HG03521 (cell line): ENCODE results near the gene SRPK3.
"Not testable (repeated sequence)": the region's sequence is repeated elsewhere in the genome, so short reads cannot be mapped to it uniquely, and the experiment has no call there.

Experiments used
- ATAC-seq: cut with Tn5 transposase; IDR thresholded peaks from one replicate; pipeline ENCODE4 v1.9.1; 2021; ENCODE audit warnings: mild to moderate bottlenecking, moderate library complexity; ENCODE audit not compliant: unreplicated experiment

SRPK3 gene

DNA sequence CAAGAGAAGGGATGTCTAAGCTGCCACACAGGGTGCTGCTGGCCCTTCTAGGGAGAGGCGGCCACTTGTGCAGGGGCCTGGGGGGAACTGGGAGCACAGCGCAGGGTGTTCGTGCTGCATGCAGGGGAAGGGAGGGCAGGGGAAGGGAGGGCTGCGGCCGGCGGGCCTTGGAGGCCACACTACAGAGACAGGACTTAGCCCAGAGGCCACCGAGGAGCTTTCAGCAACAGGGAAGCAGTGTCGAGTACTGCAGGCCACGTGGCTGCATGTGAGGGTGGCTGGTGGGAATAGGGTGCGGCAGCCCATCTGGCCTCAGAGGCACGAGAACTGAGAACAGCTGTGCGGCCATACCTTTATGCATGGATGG is 35.8 kb upstream of the SRPK3 start:
- ATAC-seq, result not testable (repeated sequence)

DNA sequence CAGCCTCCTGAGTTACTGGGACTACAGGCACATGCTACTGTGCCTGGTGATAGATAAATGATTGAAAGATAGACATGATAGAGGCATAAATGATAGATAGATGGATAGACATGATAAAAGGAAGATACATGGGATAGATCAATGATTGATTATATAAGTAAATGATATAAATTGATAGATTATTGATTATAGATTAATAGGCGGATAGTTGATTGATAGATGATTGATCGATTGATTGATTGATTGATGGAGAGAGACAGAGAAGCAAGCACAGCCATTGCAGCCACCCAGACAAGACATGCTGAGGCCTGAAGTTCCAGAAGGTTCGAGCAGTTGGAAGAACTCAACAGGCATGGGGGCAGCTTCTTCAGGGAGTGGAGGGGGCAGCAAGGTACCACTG is 34.5 kb upstream of the SRPK3 start:
- ATAC-seq, result no peak

- not testable (repeated sequence) for ATAC-seq
These were observed 33.9 kb upstream of the SRPK3 start for GRCh38 chrX:153746991-153747390.

GRCh38 chrX:153749017-153749416 is 31.8 kb upstream of the SRPK3 start:
- ATAC-seq, result not testable (repeated sequence)

- no peak for ATAC-seq
These were observed 30.6 kb upstream of the SRPK3 start for GRCh38 chrX:153750127-153750774.

DNA sequence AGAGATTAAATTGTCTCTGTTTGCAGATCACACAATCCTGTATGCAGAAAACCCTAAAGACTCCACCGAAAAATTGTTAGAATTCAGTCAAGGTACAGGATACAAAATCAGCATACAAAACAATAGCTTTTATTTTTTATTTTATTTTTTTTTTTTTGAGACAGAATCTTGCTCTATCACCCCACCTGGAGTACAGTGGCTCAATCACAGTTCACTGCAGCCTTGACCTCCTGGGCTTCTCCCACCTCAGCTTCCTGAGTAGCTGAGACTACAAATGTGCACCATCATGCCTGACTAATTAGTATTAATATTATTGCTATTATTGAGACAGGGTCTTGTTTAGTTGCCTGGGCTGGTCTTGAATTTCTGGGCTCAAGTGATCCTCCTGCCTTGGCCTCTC is 25.7 kb upstream of the SRPK3 start:
- ATAC-seq, result no peak

DNA sequence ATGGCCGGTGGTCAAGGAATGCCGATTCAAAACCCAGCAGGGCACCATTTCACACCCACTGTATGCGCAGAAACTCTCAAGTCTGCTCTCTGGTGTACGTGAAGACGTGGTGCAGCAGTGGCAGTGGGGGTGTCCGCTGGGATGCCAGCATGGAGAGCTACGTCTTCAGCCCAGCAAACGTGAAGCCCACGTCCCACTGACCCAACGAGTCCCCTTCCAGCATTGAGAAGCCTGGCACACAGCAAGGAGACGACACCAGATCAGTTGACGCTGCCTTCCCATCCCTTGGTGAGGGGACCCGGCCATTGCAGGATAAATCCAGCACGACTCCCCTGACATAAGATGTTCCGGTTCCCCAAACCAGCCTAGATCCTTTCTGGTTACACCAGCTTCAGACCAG is 19.0 kb upstream of the SRPK3 start:
- ATAC-seq, result no peak

- no peak for ATAC-seq
These were observed 18.1 kb upstream of the SRPK3 start for GRCh38 chrX:153762626-153763173.

DNA sequence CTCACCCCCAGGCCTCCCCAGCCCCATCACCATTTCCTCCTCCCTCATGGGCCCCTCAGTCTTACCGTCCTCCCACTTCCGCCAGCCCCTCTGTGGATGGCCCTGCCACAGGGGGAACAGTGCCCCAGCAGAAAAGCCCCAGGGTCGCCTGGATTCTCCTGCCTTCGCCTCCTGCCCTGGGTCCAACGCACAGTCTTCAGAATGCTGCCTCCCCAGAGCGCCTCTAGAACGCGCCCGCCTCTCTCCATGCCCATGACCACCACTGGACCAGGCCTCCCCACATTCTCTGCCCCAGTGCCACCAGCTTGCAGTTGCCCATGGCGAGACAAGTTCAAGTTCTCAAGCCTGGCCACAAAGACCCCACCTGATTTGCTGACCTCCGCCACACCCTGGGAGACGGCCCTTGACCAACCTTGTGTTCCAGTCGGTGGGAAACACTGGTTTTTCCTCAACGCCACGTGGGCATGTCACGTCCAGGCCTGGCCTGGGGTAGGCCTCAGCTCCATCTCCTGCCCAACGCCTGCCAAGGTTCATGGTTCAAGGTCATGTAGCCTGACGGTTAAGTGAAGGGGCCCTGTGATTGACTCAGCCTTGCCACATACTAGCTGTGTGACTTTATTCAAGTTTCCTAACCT is 17.4 kb upstream of the SRPK3 start:
- no peak for ATAC-seq

DNA sequence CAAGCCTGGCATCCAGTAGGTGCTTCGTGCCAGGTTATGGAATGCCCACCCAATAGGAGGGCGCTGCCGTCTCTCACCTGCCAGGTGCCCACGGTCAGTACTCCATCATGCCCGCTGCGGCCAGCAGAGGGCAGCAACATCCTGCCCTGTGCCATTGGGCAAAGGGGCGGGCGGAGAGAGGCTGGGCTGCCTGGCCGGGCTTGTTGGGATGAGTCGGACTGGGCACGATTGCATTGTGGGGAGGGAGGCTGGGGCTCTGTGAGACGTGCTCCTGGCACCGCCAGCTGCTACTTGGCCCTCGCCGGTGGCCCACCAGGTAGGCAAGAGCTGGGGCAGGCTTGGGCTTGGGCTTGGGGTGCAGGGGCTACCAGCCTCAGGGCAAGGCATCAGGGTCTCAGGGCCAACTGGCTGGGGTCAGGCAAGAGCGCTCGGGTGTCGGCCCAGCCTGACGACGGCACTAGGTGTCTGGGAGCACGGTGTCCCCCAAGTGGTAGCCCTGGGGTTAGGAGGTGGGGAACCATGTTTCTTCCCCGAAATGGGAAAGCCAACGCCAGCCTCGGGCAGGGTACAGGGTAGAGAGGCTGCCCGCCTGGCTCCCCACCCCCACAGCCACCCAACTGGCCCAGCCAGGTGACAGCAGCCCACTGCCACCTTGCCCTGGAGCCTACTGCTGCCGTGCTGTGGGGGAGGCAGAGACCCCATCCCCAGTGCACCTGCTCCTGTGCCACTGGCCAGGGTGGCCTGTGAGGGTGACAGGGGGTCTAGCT is 16.7 kb upstream of the SRPK3 start, which contains the start of gene PLXNB3:
Gene PLXNB3 (plus strand): TSS at position 261 of the 767 bp plus-strand sequence. CDS start 1,287 bp downstream, outside the sequence.
- no peak for ATAC-seq

- ATAC-seq, result no peak
These were observed 16.1 kb upstream of the SRPK3 start for GRCh38 chrX:153764786-153765137.

DNA sequence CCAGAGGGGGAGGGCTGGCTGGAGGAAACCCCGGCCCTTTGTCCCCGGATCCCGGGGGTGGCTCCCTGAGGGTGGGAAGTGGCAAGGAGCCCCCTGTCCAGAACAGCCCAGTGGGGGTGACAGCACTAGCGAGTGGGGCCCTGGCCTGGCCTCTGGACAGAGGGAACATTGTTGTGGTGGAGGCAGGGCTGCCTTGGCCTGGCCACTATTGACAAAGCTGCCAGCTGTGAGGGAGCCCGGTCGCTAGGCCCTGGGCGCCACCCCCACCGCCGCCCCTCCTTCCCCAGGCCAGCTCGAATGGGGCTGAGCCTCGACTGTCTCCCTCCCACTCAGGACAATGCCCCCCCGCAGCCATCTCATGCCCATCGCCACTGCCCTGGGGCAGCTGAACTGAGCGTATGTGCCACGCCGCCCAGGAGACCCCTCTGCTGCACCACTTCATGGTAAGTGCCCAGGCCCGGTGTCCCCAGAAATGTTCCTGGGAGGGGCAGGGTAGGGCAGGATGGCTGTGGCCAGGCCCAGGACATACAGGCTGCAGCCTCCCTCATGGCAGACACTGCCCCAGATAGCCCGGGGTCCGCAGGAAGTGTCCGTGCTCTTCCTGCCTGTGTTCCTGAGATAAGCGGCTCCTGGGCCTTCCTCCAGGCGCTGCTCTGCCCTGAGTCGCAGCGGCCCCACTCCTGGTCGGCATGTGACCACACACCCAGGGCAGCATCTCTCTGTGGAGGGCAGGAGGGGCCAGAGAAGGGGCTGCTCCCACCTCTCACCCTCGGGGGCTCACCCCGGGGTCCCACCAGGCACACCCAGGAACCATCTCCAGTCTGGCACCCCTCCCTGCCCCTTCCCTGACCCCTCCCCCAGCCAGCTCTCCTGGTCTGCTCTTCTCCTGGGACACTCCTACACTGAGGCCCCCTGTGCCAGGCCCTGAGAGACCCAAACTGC is 15.4 kb upstream of the SRPK3 start:
- ATAC-seq, result no peak

DNA sequence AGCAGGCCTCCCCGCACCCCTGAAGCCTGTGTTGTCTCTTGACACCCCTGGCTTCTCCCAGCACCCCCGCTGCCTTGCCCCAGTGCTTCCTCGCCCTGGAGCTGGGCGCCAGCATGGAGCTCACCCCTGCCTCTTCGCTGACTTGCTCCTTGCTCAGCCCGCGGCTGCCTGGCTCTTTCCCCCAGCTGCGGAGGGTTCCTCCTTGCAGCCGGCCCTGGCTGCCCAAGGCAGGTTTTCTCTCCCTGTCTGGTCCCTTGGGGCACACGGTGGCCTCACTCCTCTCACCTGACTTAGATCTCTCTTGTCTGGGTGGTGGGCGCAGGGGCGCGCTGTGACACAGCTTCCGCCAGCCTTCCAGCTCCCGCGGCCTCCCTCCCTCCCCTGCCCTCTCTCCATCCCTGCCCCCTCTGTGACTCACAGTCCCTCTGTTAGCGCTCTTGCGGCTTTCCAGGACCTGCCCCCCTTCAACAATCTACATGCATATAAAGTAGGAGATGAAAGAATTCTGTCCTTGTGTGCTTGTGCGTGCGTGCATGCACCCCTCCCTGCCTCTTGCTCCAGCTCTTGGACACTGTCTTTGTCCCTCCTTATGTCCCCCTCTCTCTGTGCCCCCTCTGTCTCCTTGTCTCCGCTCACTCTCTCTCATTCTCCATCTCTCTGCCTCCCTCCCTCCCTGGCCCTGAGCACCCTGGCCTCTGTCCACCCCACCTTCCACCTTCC is 14.6 kb upstream of the SRPK3 start:
- no peak for ATAC-seq

- no peak for ATAC-seq
These were observed 13.8 kb upstream of the SRPK3 start for GRCh38 chrX:153766871-153767673.

DNA sequence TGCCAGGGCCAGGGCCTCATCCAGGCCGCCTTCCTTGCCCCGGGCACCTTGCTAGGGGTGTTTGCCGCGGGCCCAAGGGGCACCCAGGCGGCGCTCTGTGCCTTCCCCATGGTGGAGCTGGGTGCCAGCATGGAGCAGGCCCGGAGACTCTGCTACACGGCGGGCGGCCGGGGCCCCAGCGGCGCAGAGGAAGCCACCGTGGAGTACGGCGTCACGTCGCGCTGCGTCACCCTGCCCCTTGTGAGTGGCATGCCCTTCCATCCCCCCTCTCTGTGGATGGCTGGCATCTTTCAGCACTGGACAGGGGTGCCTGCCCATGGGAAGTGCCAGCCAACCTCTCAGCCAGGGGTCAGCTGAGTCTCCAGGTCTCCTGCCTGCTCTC is 13.2 kb upstream of the SRPK3 start:
- ATAC-seq, result no peak

GRCh38 chrX:153768311-153769157 is 12.3 kb upstream of the SRPK3 start:
- no peak for ATAC-seq

GRCh38 chrX:153769158-153769864 is 11.5 kb upstream of the SRPK3 start:
- ATAC-seq, result no peak
